ENCODE data around the gene OSBP2. TPM values are rescaled to one million over a fixed set of nuclear protein-coding genes. Genes with fewer than 3 reads are reported as not detected.

The OSBP2 gene
- total RNA-seq, 1 experiment from 2014 or later = 7.1 TPM

GRCh38 chr22:30933457-30933856, 238.8 kb downstream of the OSBP2 start:
- intact Hi-C loops (cut with micrococcal nuclease; ENCODE audit: unreplicated experiment) = no loop called here
- ChIA-PET POLR2A (ENCODE audit: unreplicated experiment) (no interaction called here), CTCF (no interaction called here)
- H3K4me2 ChIP-seq = no peak overlapping the region
- TF ChIP-seq CTCF (conservative IDR thresholded peaks at IDR 0.05) (no peak), EZH2 (IDR thresholded peaks at IDR 0.05; ENCODE audit: low read depth) (no peak)
- no peaks in the 10 kb centered on the region for H3K27me3 ChIP-seq (ENCODE audit: insufficient read depth, low read depth)
- H3K36me3 ChIP-seq (ENCODE audit: low read depth) = peaks cover 32% of the 10 kb centered on the region
- no peaks in the 10 kb centered on the region for H3K79me2 ChIP-seq (ENCODE audit: low read depth)
- H3F3A ChIP-seq (ENCODE audit: insufficient read depth, low read depth) = no peaks in the 10 kb centered on the region; the same call in 1 of the 2 replicates
- no peak for DNase-seq
- H3K4me1 ChIP-seq (replicated peaks; ENCODE audit: insufficient read depth) = no peaks in the 10 kb centered on the region
- H3K27ac ChIP-seq = no peak overlapping the region
- no peaks in the 10 kb centered on the region for H3K9me3 ChIP-seq (ENCODE audit: insufficient read depth, low read depth)
- no peaks in the 10 kb centered on the region for H3K9me2 ChIP-seq (ENCODE audit: insufficient read depth)
- H3K4me3 ChIP-seq = no peak overlapping the region
- no peak overlapping the region for H2AFZ ChIP-seq
- no TSS peak for BruUV-seq (replicated peaks)
- H4K20me1 ChIP-seq (ENCODE audit: insufficient read depth) = peaks cover 12% of the 10 kb centered on the region; the same call in 1 of the 2 replicates

- BruUV-seq (replicated peaks) = no TSS peak
These were observed 239.4 kb downstream of the OSBP2 start for GRCh38 chr22:30934053-30934452.

GRCh38 chr22:30940685-30941362, 246.2 kb downstream of the OSBP2 start:
- intact Hi-C loops (cut with micrococcal nuclease; ENCODE audit: unreplicated experiment) = no loop called here
- H3K79me2 ChIP-seq (ENCODE audit: low read depth) = no peaks in the 10 kb centered on the region
- H3K4me1 ChIP-seq (replicated peaks; ENCODE audit: insufficient read depth) = no peaks in the 10 kb centered on the region
- no peak overlapping the region for H3K27ac ChIP-seq
- H3K36me3 ChIP-seq (ENCODE audit: low read depth) = peaks cover 66% of the 10 kb centered on the region
- BruUV-seq (replicated peaks) = no TSS peak
- 0 out of 2 replicates have a peak, but pooled peaks cover 4% of the 10 kb centered on the region for H4K20me1 ChIP-seq (ENCODE audit: insufficient read depth)
- POLR2A ChIA-PET (ENCODE audit: unreplicated experiment) = interaction anchor here (0.6 kb wide), 1 partner anchor 26 kb away, joined by 4 read pairs; no protein-coding TSS in a partner anchor
- CTCF ChIA-PET = no interaction called here
- no peak for TF ChIP-seq CTCF (conservative IDR thresholded peaks at IDR 0.05)
- no peak for TF ChIP-seq EZH2 (IDR thresholded peaks at IDR 0.05; ENCODE audit: low read depth)
- H3K4me2 ChIP-seq = no peak overlapping the region
- H3K27me3 ChIP-seq (ENCODE audit: insufficient read depth, low read depth) = no peaks in the 10 kb centered on the region
- H3K4me3 ChIP-seq = no peak overlapping the region
- no peaks in the 10 kb centered on the region; the same call in 1 of the 2 replicates for H3F3A ChIP-seq (ENCODE audit: insufficient read depth, low read depth)
- no peaks in the 10 kb centered on the region for H3K9me3 ChIP-seq (ENCODE audit: insufficient read depth, low read depth)
- H3K9me2 ChIP-seq (ENCODE audit: insufficient read depth) = no peaks in the 10 kb centered on the region
- no peak overlapping the region for H2AFZ ChIP-seq
- no peak for DNase-seq

More at GRCh38 chr22:30934053-30934452, 239.4 kb downstream of the OSBP2 start:
- Histone ChIP-seq H3K4me1 (replicated peaks; ENCODE audit: insufficient read depth) (no peaks in the 10 kb centered on the region), H3K27me3 (ENCODE audit: insufficient read depth, low read depth) (no peaks in the 10 kb centered on the region), H3F3A (ENCODE audit: insufficient read depth, low read depth) (no peaks in the 10 kb centered on the region; the same call in 1 of the 2 replicates), H3K9me3 (ENCODE audit: insufficient read depth, low read depth) (no peaks in the 10 kb centered on the region), H3K27ac (no peak overlapping the region), H3K4me3 (no peak overlapping the region), H2AFZ (no peak overlapping the region), H3K79me2 (ENCODE audit: low read depth) (no peaks in the 10 kb centered on the region), H3K9me2 (ENCODE audit: insufficient read depth) (no peaks in the 10 kb centered on the region), H3K36me3 (ENCODE audit: low read depth) (peaks cover 33% of the 10 kb centered on the region), H3K4me2 (no peak overlapping the region), H4K20me1 (ENCODE audit: insufficient read depth) (peaks cover 8% of the 10 kb centered on the region; the same call in 1 of the 2 replicates)
- intact Hi-C loops (cut with micrococcal nuclease; ENCODE audit: unreplicated experiment) = no loop called here
- TF ChIP-seq EZH2 (IDR thresholded peaks at IDR 0.05; ENCODE audit: low read depth) = no peak
- TF ChIP-seq CTCF (conservative IDR thresholded peaks at IDR 0.05) = no peak
- no peak for DNase-seq
- ChIA-PET POLR2A (ENCODE audit: unreplicated experiment) (no interaction called here), CTCF (no interaction called here)

Data from PC-9 (cell line).